ENCODE measurements around the gene TCEANC2. TPM values are rescaled to one million over a fixed set of nuclear protein-coding genes. Genes with fewer than 3 reads are reported as not detected.
"Not testable (repeated sequence)": the region's sequence is repeated elsewhere in the genome, so short reads cannot be mapped to it uniquely, and the experiment has no call there.

TCEANC2 gene
- total RNA-seq, 1 experiment from 2014 or later = 5.3 TPM

- H2BK20ac ChIP-seq (ENCODE audit: low read depth, low read length, poor library complexity, severe bottlenecking) = no peak overlapping the region
- no peak overlapping the region for H3K27ac ChIP-seq (ENCODE audit: insufficient read length, low read depth, low read length)
- Mint-ChIP-seq H3K36me3 (ENCODE audit: insufficient read depth in 1 of 3, low read depth in 3 of 3) (peaks cover 3 to 11% (median 7%) of the 10 kb centered on the region in 3 experiments; a peak in 4 of 7 replicates), H3K9me3 (no peaks in the 10 kb centered on the region), H3K4me1 (no peaks in the 10 kb centered on the region), H3K27ac (peak overlapping the region in 2 of 3 experiments; percentile 22 to 37; a peak in 1 of 7 replicates), H3K4me3 (no peak overlapping the region), H3K27me3 (ENCODE audit: low read depth) (no peaks in the 10 kb centered on the region)
- H3K23ac ChIP-seq (ENCODE audit: insufficient read length, low read depth, low read length) = no peak overlapping the region
- H3K4ac ChIP-seq (ENCODE audit: low read depth, low read length) = no peak overlapping the region
- H2BK5ac ChIP-seq (ENCODE audit: insufficient read length, low read length) = no peak overlapping the region
- peaks cover 2% of the 10 kb centered on the region for H3K79me1 ChIP-seq (ENCODE audit: insufficient read depth, low read depth, low read length, poor library complexity, severe bottlenecking)
- no peak for DNase-seq
- no peak overlapping the region for H2AFZ ChIP-seq (ENCODE audit: low read length)
- no peak overlapping the region for H4K91ac ChIP-seq (ENCODE audit: insufficient read length, low read depth, low read length)
- H2BK12ac ChIP-seq (ENCODE audit: insufficient read length, low read depth, low read length) = no peak overlapping the region
- H3K9ac ChIP-seq (ENCODE audit: extremely low read depth, insufficient read length, low read length) = no peak overlapping the region
- H3K9me3 ChIP-seq (ENCODE audit: control insufficient read depth, low read depth, low read length) = no peaks in the 10 kb centered on the region
- H3K4me1 ChIP-seq (ENCODE audit: insufficient read depth, low read length) = no peaks in the 10 kb centered on the region
- H2BK15ac ChIP-seq (ENCODE audit: low read depth, low read length) = no peak overlapping the region
- H3K14ac ChIP-seq (ENCODE audit: insufficient read depth, low read length) = no peak overlapping the region
- H2AK5ac ChIP-seq (ENCODE audit: insufficient read length, low read length) = no peak overlapping the region
- no peak overlapping the region for H3T11ph ChIP-seq (ENCODE audit: low read length)
- H2BK120ac ChIP-seq (ENCODE audit: low read depth, low read length, poor library complexity, severe bottlenecking) = no peak overlapping the region
- no peaks in the 10 kb centered on the region for H3K27me3 ChIP-seq (ENCODE audit: insufficient read depth, low read length)
- no peak overlapping the region for H3K56ac ChIP-seq (ENCODE audit: insufficient read length, low read depth, low read length)
- no peak overlapping the region for H4K8ac ChIP-seq (replicated peaks; ENCODE audit: insufficient read length, low read depth, low read length)
- TF ChIP-seq CTCF (conservative IDR thresholded peaks at IDR 0.05) = no peak
- H3K18ac ChIP-seq (ENCODE audit: insufficient read length, low read depth, low read length) = no peak overlapping the region
- no CpG with 5 or more reads among the region's 5 CpGs for WGBS (ENCODE audit: extremely low coverage, insufficient read length, low lambda C conversion rate)
- H3K79me2 ChIP-seq (ENCODE audit: insufficient read depth, low read length) = peaks cover 9% of the 10 kb centered on the region; the same call in 1 of the 2 replicates
- H4K20me1 ChIP-seq (ENCODE audit: control insufficient read depth, insufficient read depth, insufficient read length) = no peaks in the 10 kb centered on the region
- no peak overlapping the region for H4K5ac ChIP-seq (ENCODE audit: insufficient read length, low read depth, low read length)
- H3K4me2 ChIP-seq (ENCODE audit: insufficient read depth, insufficient read length, low read length) = no peak overlapping the region
- peaks cover 10% of the 10 kb centered on the region for H3K23me2 ChIP-seq (ENCODE audit: insufficient read length, low read depth, low read length, poor library complexity, severe bottlenecking)
Measured at GRCh38 chr1:54047384-54048305, 5.8 kb upstream of the TCEANC2 start.

DNA sequence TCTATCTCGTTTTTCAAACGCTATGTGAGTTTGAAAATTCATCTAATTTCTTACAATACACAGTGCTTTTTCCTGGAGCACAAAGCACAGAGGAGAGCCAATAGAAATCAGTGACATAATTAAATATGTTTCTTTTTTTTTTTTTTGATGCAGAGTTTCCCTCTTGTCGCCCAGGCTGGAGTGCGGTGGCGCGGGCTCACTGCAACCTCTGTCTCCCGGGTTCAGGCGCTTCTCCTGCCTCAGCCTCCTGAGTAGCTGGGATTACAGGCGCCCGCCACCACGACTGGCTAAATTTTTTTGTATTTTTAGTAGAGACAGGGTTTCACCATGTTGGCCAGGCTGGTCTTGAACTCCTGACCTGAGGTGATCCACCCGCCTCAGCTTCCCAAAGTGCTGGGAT is 3.0 kb upstream of the TCEANC2 start:
- not testable (repeated sequence) for H3K9me3 Mint-ChIP-seq; H4K8ac ChIP-seq (replicated peaks; ENCODE audit: insufficient read length, low read depth, low read length); H4K5ac ChIP-seq (ENCODE audit: insufficient read length, low read depth, low read length); H2BK15ac ChIP-seq (ENCODE audit: low read depth, low read length); H3K4me1 ChIP-seq (ENCODE audit: insufficient read depth, low read length); H3K4me1 Mint-ChIP-seq; H3K4me2 ChIP-seq (ENCODE audit: insufficient read depth, insufficient read length, low read length); H3K18ac ChIP-seq (ENCODE audit: insufficient read length, low read depth, low read length); H3K9me3 ChIP-seq (ENCODE audit: control insufficient read depth, low read depth, low read length); H3K14ac ChIP-seq (ENCODE audit: insufficient read depth, low read length); H4K20me1 ChIP-seq (ENCODE audit: control insufficient read depth, insufficient read depth, insufficient read length); H2BK120ac ChIP-seq (ENCODE audit: low read depth, low read length, poor library complexity, severe bottlenecking); H3K9ac ChIP-seq (ENCODE audit: extremely low read depth, insufficient read length, low read length); H3K79me2 ChIP-seq (ENCODE audit: insufficient read depth, low read length); H3K36me3 Mint-ChIP-seq (ENCODE audit: insufficient read depth in 1 of 3, low read depth in 3 of 3); H2BK12ac ChIP-seq (ENCODE audit: insufficient read length, low read depth, low read length); H3K56ac ChIP-seq (ENCODE audit: insufficient read length, low read depth, low read length); DNase-seq; H3K27ac ChIP-seq (ENCODE audit: insufficient read length, low read depth, low read length); H3K27me3 ChIP-seq (ENCODE audit: insufficient read depth, low read length); H3K79me1 ChIP-seq (ENCODE audit: insufficient read depth, low read depth, low read length, poor library complexity, severe bottlenecking); H2AFZ ChIP-seq (ENCODE audit: low read length); H3K27ac Mint-ChIP-seq; H2BK5ac ChIP-seq (ENCODE audit: insufficient read length, low read length); H4K91ac ChIP-seq (ENCODE audit: insufficient read length, low read depth, low read length); H3K23ac ChIP-seq (ENCODE audit: insufficient read length, low read depth, low read length); H2BK20ac ChIP-seq (ENCODE audit: low read depth, low read length, poor library complexity, severe bottlenecking); H3K27me3 Mint-ChIP-seq (ENCODE audit: low read depth); H2AK5ac ChIP-seq (ENCODE audit: insufficient read length, low read length); H3K4ac ChIP-seq (ENCODE audit: low read depth, low read length); H3T11ph ChIP-seq (ENCODE audit: low read length); H3K4me3 Mint-ChIP-seq
- peaks cover 11% of the 10 kb centered on the region for H3K23me2 ChIP-seq (ENCODE audit: insufficient read length, low read depth, low read length, poor library complexity, severe bottlenecking)
- no CpG with 5 or more reads among the region's 12 CpGs for WGBS (ENCODE audit: extremely low coverage, insufficient read length, low lambda C conversion rate)
